HG02981 (cell line): ENCODE data around the gene CRB2.

Experiments used
- ATAC-seq: cut with Tn5 transposase; IDR thresholded peaks from one replicate; pipeline ENCODE4 v1.9.1; 2021; ENCODE audit warnings: mild to moderate bottlenecking, moderate library complexity; ENCODE audit not compliant: unreplicated experiment

The CRB2 gene

GRCh38 chr9:123377211-123377971 lies 21.4 kb downstream of the CRB2 start:
- no peak for ATAC-seq

GRCh38 chr9:123378025-123378424 lies 22.0 kb downstream of the CRB2 start:
- ATAC-seq, result no peak

- no peak for ATAC-seq
Observed at GRCh38 chr9:123378956-123379660, 23.1 kb downstream of the CRB2 start.

- no peak for ATAC-seq
Observed at GRCh38 chr9:123380852-123381705, 25.1 kb downstream of the CRB2 start.

GRCh38 chr9:123382653-123383511 lies 26.9 kb downstream of the CRB2 start:
- ATAC-seq, result no peak

- ATAC-seq, result no peak
Observed at GRCh38 chr9:123383512-123384170, 27.6 kb downstream of the CRB2 start.

GRCh38 chr9:123387686-123388085 lies 31.7 kb downstream of the CRB2 start:
- ATAC-seq, result no peak

GRCh38 chr9:123389070-123389469 lies 33.1 kb downstream of the CRB2 start:
- no peak for ATAC-seq

- no peak for ATAC-seq
Observed at GRCh38 chr9:123389698-123390097, 33.7 kb downstream of the CRB2 start.

- no peak for ATAC-seq
Observed at GRCh38 chr9:123390337-123391135, 34.5 kb downstream of the CRB2 start.

- ATAC-seq, result no peak
Observed at GRCh38 chr9:123391233-123391632, 35.2 kb downstream of the CRB2 start.

- ATAC-seq, result no peak
Observed at GRCh38 chr9:123391946-123392345, 35.9 kb downstream of the CRB2 start.

GRCh38 chr9:123392802-123393201 lies 36.8 kb downstream of the CRB2 start:
- no peak for ATAC-seq

- ATAC-seq, result no peak
Observed at GRCh38 chr9:123394291-123395235, 38.6 kb downstream of the CRB2 start.

GRCh38 chr9:123395276-123395688 lies 39.3 kb downstream of the CRB2 start:
- ATAC-seq, result no peak

- no peak for ATAC-seq
Observed at GRCh38 chr9:123395689-123396511, 39.9 kb downstream of the CRB2 start.

- ATAC-seq, result no peak
Observed at GRCh38 chr9:123397975-123398374, 42.0 kb downstream of the CRB2 start.
